ENCODE data around the gene DHCR7.

Gene DHCR7

GRCh38 chr11:71448257-71449171 lies at the start of gene DHCR7:
Gene DHCR7 (minus strand): TSS chr11:71448393. CDS start chr11:71444952, 3,441 bp downstream.
- DNase-seq: peak; percentile 83 to 94

- DNase-seq: no peak
Measured at GRCh38 chr11:71496421-71496820, 48.2 kb upstream of the DHCR7 start.

- no peak for DNase-seq
Measured at GRCh38 chr11:71495286-71496230, 47.4 kb upstream of the DHCR7 start.

- no peak for DNase-seq
Measured at GRCh38 chr11:71491940-71492339, 43.7 kb upstream of the DHCR7 start.

- no peak for DNase-seq
Measured at GRCh38 chr11:71491531-71491930, 43.3 kb upstream of the DHCR7 start.

- no peak for DNase-seq
Measured at GRCh38 chr11:71490731-71491390, 42.7 kb upstream of the DHCR7 start.

GRCh38 chr11:71490044-71490730 lies 42.0 kb upstream of the DHCR7 start:
- DNase-seq: no peak

- no peak for DNase-seq
Measured at GRCh38 chr11:71489311-71490043, 41.3 kb upstream of the DHCR7 start.

- no peak for DNase-seq
Measured at GRCh38 chr11:71488681-71489270, 40.6 kb upstream of the DHCR7 start.

GRCh38 chr11:71486320-71486719 lies 38.1 kb upstream of the DHCR7 start:
- DNase-seq: no peak

- DNase-seq: no peak
Measured at GRCh38 chr11:71485466-71485865, 37.3 kb upstream of the DHCR7 start.

- no peak for DNase-seq
Measured at GRCh38 chr11:71485063-71485399, 36.8 kb upstream of the DHCR7 start.

GRCh38 chr11:71484248-71485062 lies 36.3 kb upstream of the DHCR7 start:
- no peak for DNase-seq

GRCh38 chr11:71483692-71484091 lies 35.5 kb upstream of the DHCR7 start:
- no peak for DNase-seq

GRCh38 chr11:71482746-71483364 lies 34.7 kb upstream of the DHCR7 start:
- DNase-seq: no peak

- DNase-seq: no peak
Measured at GRCh38 chr11:71482216-71482615, 34.0 kb upstream of the DHCR7 start.

GRCh38 chr11:71481101-71481960 lies 33.1 kb upstream of the DHCR7 start:
- no peak for DNase-seq

GRCh38 chr11:71478528-71478840 lies 30.3 kb upstream of the DHCR7 start:
- no peak for DNase-seq
